Spleen (tissue), 11 donors: ENCODE results near the gene B4GALNT2. TPM values are rescaled to one million over a fixed set of nuclear protein-coding genes. Genes with fewer than 3 reads are reported as not detected.

ENCODE experiments used
- DNase-seq: peaks from one replicate; pipeline ENCODE4 v3.0.0-alpha.2; 2020
- H3K27ac ChIP-seq, 8 donors: fragments of 200-600 bp; sonication (generic) in 7 of 8; 1 replicate in 4 of 8; 2 replicates in 4 of 8; pipeline versions ENCODE4 v1.5.0 to v1.8.0; 2016 to 2021; ENCODE audit warnings: inconsistent platforms in 4 of 8, mild to moderate bottlenecking in 4 of 8, moderate library complexity in 1 of 8
- H3K27me3 ChIP-seq, 7 donors: fragments of 200-600 bp; sonication (generic) in 6 of 7; replicated peaks in 1 of 7; 1 replicate in 4 of 7; 2 replicates in 3 of 7; pipeline versions ENCODE4 v1.5.0 to v1.8.0; 2016 to 2021; ENCODE audit warnings: inconsistent platforms in 3 of 7, mild to moderate bottlenecking in 1 of 7
- H3K36me3 ChIP-seq, 6 donors: fragments of 200-600 bp; sonication (generic) in 5 of 6; 1 replicate in 4 of 6; 2 replicates in 2 of 6; pipeline versions ENCODE4 v1.5.0 to v1.8.0; 2016 to 2021; ENCODE audit warnings: inconsistent platforms in 2 of 6
- H3K4me1 ChIP-seq, 6 donors: fragments of 200-600 bp; sonication (generic) in 5 of 6; 1 replicate in 3 of 6; 2 replicates in 3 of 6; pipeline versions ENCODE4 v1.5.0 to v1.8.0; 2016 to 2021; ENCODE audit warnings: inconsistent platforms in 3 of 6
- H3K4me3 ChIP-seq, 8 donors: fragments of 200-600 bp; sonication (generic) in 7 of 8; 1 replicate in 4 of 8; 2 replicates in 4 of 8; pipeline versions ENCODE4 v1.5.0 to v1.8.0; 2016 to 2021; ENCODE audit warnings: inconsistent platforms in 4 of 8, mild to moderate bottlenecking in 4 of 8, moderate library complexity in 2 of 8
- H3K9me3 ChIP-seq, 8 donors: fragments of 200-600 bp; sonication (generic) in 7 of 8; 1 replicate in 4 of 8; 2 replicates in 4 of 8; pipeline versions ENCODE4 v1.5.0 to v1.8.0; 2016 to 2021; ENCODE audit warnings: inconsistent platforms in 4 of 8
- CTCF ChIP-seq, 11 experiments: fragments of 200-600 bp in 7 of 11; fragments of 450-650 bp in 4 of 11; sonication (generic) in 4 of 11; IDR thresholded peaks in 8 of 11; conservative IDR thresholded peaks in 3 of 11; 1 replicate in 7 of 11; 2 replicates in 4 of 11; pipeline versions ENCODE4 v1.4.0 to v1.8.0; 2016 to 2021; ENCODE audit warnings: antibody characterized with exemption in 11 of 11, inconsistent platforms in 4 of 11, mild to moderate bottlenecking in 1 of 11
- POLR2A ChIP-seq, 3 donors: fragments of 450-650 bp; IDR thresholded peaks; one replicate each; pipeline ENCODE4 v1.5.1; 2017; ENCODE audit warnings: antibody characterized with exemption in 3 of 3, mild to moderate bottlenecking in 1 of 3
- POLR2AphosphoS5 ChIP-seq, 3 donors: sonication (generic); formaldehyde crosslinking; IDR thresholded peaks; one replicate each; pipeline ENCODE4 v1.5.1; 2017; ENCODE audit warnings: antibody characterized with exemption in 3 of 3
- WGBS, 5 donors: extraction: QIAGEN DNeasy Blood & Tissue Kit in 3 of 5; methylation state at CpG; one replicate each; pipeline versions ENCODE4 v1.1.5 to v1.1.7; 2013 to 2018; 5-methylcytosine and 5-hydroxymethylcytosine counted together
- intact Hi-C: fragments of 100-400 bp; cut with DNase I; formaldehyde crosslinking; loops from one replicate; pipeline ENCODE4 v1.15.0; 2023; ENCODE audit warnings: low total_unique reads
- polyA plus RNA-seq, 3 donors: library from polyadenylated mRNA; stranded (reverse); fragments of 200-250 nt; gene quantifications; one replicate each; pipeline ENCODE4 v1.2.1, GENCODE V29; 2013
- total RNA-seq, 7 donors: library from RNA; depleted of rRNA in 3 of 7; stranded (reverse); fragments of >200 nt in 3 of 7; fragmentation: NEBNext Ultra II Directional in 4 of 7; extraction: Animal tissue kit (Norgen Biotek cat#: 25700) in 4 of 7; gene quantifications; one replicate each; pipeline versions ENCODE4 v1.1.0 to v1.2.1, GENCODE V29; 2016 to 2021
- donor health status: healthy with polysubstance abuse.
- donor health status: DM: no; HTN: no; CAD: no; lungs with moderate emphysema.
- donor health status: DM: no; HTN: no; CAD: no.
- donor health status: Bipolar disorder and iron deficiency.
- donor health status: healthy.
- donor health status: DM: no; HTN: no; CAD: no.
- donor health status: DM: yes; HTN: yes; CAD: no.

Gene B4GALNT2
- total and polyA plus RNA-seq, 10 donors = 0.10 to 0.21 (median 0.18) TPM; not detected in 6

GRCh38 chr17:49151996-49152395 lies 19.4 kb downstream of the B4GALNT2 start:
- Histone ChIP-seq H3K36me3 (no peaks in the 10 kb centered on the region), H3K4me3 (no peak overlapping the region), H3K27ac (no peak overlapping the region), H3K9me3 (no peaks in the 10 kb centered on the region), H3K27me3 (peaks cover 0 to 61% (median 3%) of the 10 kb centered on the region in 7 donors), H3K4me1 (no peaks in the 10 kb centered on the region)
- DNase-seq = no peak
- WGBS, 5 donors = 73 to 79% (median 76%) methylated on average over 4 of the region's 4 CpGs
- TF ChIP-seq POLR2A (IDR thresholded peaks at IDR 0.05) (no peak), CTCF (IDR thresholded peaks at IDR 0.05 in 8 of 11, conservative IDR thresholded peaks at IDR 0.05 in 3 of 11) (no peak), POLR2AphosphoS5 (IDR thresholded peaks at IDR 0.05) (no peak)
- intact Hi-C loops = no loop called here

- H3K36me3 ChIP-seq = no peaks in the 10 kb centered on the region
- WGBS, 5 donors = 69 to 80% (median 78%) methylated on average over 11 of the region's 11 CpGs
- intact Hi-C loops = no loop called here
- peaks cover 0 to 71% (median 12%) of the 10 kb centered on the region in 7 donors for H3K27me3 ChIP-seq
- no peak for DNase-seq
- no peaks in the 10 kb centered on the region for H3K4me1 ChIP-seq
- TF ChIP-seq CTCF (IDR thresholded peaks at IDR 0.05 in 8 of 11, conservative IDR thresholded peaks at IDR 0.05 in 3 of 11) (no peak), POLR2A (IDR thresholded peaks at IDR 0.05) (no peak), POLR2AphosphoS5 (IDR thresholded peaks at IDR 0.05) (no peak)
- H3K27ac ChIP-seq = no peak overlapping the region
- no peaks in the 10 kb centered on the region for H3K9me3 ChIP-seq
- H3K4me3 ChIP-seq = no peak overlapping the region
These were observed 23.7 kb downstream of the B4GALNT2 start for GRCh38 chr17:49156256-49156655.

- H3K4me3 ChIP-seq = no peak overlapping the region
- WGBS, 5 donors = 73 to 84% (median 79%) methylated on average over 8 of the region's 8 CpGs
- no peak overlapping the region for H3K27ac ChIP-seq
- DNase-seq = no peak
- peaks cover 0 to 58% (median 12%) of the 10 kb centered on the region in 7 donors for H3K27me3 ChIP-seq
- TF ChIP-seq POLR2A (IDR thresholded peaks at IDR 0.05) (no peak), POLR2AphosphoS5 (IDR thresholded peaks at IDR 0.05) (no peak), CTCF (IDR thresholded peaks at IDR 0.05 in 8 of 11, conservative IDR thresholded peaks at IDR 0.05 in 3 of 11) (no peak)
- no peaks in the 10 kb centered on the region for H3K36me3 ChIP-seq
- no peaks in the 10 kb centered on the region for H3K4me1 ChIP-seq
- intact Hi-C loops = no loop called here
- no peaks in the 10 kb centered on the region for H3K9me3 ChIP-seq
These were observed 25.2 kb downstream of the B4GALNT2 start for GRCh38 chr17:49157784-49158183.

GRCh38 chr17:49162866-49163265 lies 30.3 kb downstream of the B4GALNT2 start:
- no peak for DNase-seq
- Histone ChIP-seq H3K27ac (no peak overlapping the region), H3K9me3 (no peaks in the 10 kb centered on the region), H3K36me3 (no peaks in the 10 kb centered on the region), H3K4me1 (no peaks in the 10 kb centered on the region), H3K4me3 (no peak overlapping the region), H3K27me3 (peaks cover 0 to 55% (median 4%) of the 10 kb centered on the region in 7 donors)
- intact Hi-C loops = no loop called here
- no peak for TF ChIP-seq POLR2A (IDR thresholded peaks at IDR 0.05)
- TF ChIP-seq POLR2AphosphoS5 (IDR thresholded peaks at IDR 0.05) = no peak
- no peak for TF ChIP-seq CTCF (IDR thresholded peaks at IDR 0.05 in 8 of 11, conservative IDR thresholded peaks at IDR 0.05 in 3 of 11)
- WGBS, 5 donors = 65 to 84% (median 76%) methylated on average over 4 of the region's 4 CpGs
